Colonic mucosa (tissue), 4 donors: ENCODE data around the gene VLDLR. TPM values are rescaled to one million over a fixed set of nuclear protein-coding genes. Genes with fewer than 3 reads are reported as not detected.
A peak's percentile ranks its signal among the peaks of the same experiment; 100 is the strongest.

Source experiments
- DNase-seq: peaks from one replicate; pipeline ENCODE4 v3.0.0-alpha.2; 2020
- H3K27ac ChIP-seq: fragments of 200-600 bp; one replicate; pipeline ENCODE4 v1.8.0; 2021
- H3K27me3 ChIP-seq: fragments of 200-600 bp; one replicate; pipeline ENCODE4 v1.8.0; 2021
- H3K36me3 ChIP-seq: fragments of 200-600 bp; one replicate; pipeline ENCODE4 v1.8.0; 2021
- H3K4me1 ChIP-seq: fragments of 200-600 bp; one replicate; pipeline ENCODE4 v1.8.0; 2021; ENCODE audit warnings: mild to moderate bottlenecking
- H3K4me3 ChIP-seq: fragments of 200-600 bp; one replicate; pipeline ENCODE4 v1.8.0; 2021
- H3K9ac ChIP-seq, 2 donors: one replicate each; pipeline ENCODE4 v1.7.0; 2013; ENCODE audit warnings: control low read depth in 2 of 2, low read depth in 2 of 2, low read length in 2 of 2
- H3K9me3 ChIP-seq: fragments of 200-600 bp; one replicate; pipeline ENCODE4 v1.8.0; 2021
- CTCF ChIP-seq: fragments of 200-600 bp; IDR thresholded peaks from one replicate; pipeline ENCODE4 v1.8.0; 2022; ENCODE audit warnings: antibody characterized with exemption, mild to moderate bottlenecking
- intact Hi-C: fragments of 100-400 bp; cut with DNase I; formaldehyde crosslinking; loops from one replicate; pipeline ENCODE4 v1.14.1; 2022
- total RNA-seq, 2 donors: library from RNA; stranded (reverse); fragmentation: NEBNext Ultra II Directional in 1 of 2; extraction: Animal tissue kit (Norgen Biotek cat#: 25700) in 1 of 2; gene quantifications; one replicate each; pipeline ENCODE4 v1.2.1, GENCODE V29; 2021
- donor health status: healthy.
- donor health status: DM: no; HTN: no; CAD: no.
- donor health status: DM: no; HTN: no; CAD: no.

Gene VLDLR
- total RNA-seq, 2 donors from 2014 or later = 7.9 to 21.5 TPM

GRCh38 chr9:2618289-2618688, 3.3 kb upstream of the VLDLR start:
- DNase-seq = no peak
- intact Hi-C loops = no loop called here
- no peaks in the 10 kb centered on the region for H3K4me1 ChIP-seq
- H3K27ac ChIP-seq = no peak overlapping the region
- H3K27me3 ChIP-seq = no peaks in the 10 kb centered on the region
- H3K9ac ChIP-seq = no peak overlapping the region
- no peak overlapping the region for H3K4me3 ChIP-seq
- H3K36me3 ChIP-seq = no peaks in the 10 kb centered on the region
- H3K9me3 ChIP-seq = no peaks in the 10 kb centered on the region
- no peak for TF ChIP-seq CTCF

- no peak for TF ChIP-seq CTCF
- Histone ChIP-seq H3K9ac (peak overlapping the region in 1 of 2 donors; percentile 8), H3K36me3 (no peaks in the 10 kb centered on the region), H3K27ac (no peak overlapping the region), H3K4me3 (peak overlapping the region; percentile 74), H3K27me3 (peaks cover 4% of the 10 kb centered on the region), H3K9me3 (no peaks in the 10 kb centered on the region), H3K4me1 (no peaks in the 10 kb centered on the region)
- intact Hi-C loops = no loop called here
- peak; percentile 75 for DNase-seq
These were observed 467 bp upstream of the VLDLR start for GRCh38 chr9:2620919-2621721.

- H3K4me1 ChIP-seq = no peaks in the 10 kb centered on the region
- H3K9ac ChIP-seq = peak overlapping the region in 1 of 2 donors; percentile 74
- no peaks in the 10 kb centered on the region for H3K36me3 ChIP-seq
- intact Hi-C loops = no loop called here
- peaks cover 4% of the 10 kb centered on the region for H3K27me3 ChIP-seq
- no peak overlapping the region for H3K27ac ChIP-seq
- H3K9me3 ChIP-seq = no peaks in the 10 kb centered on the region
- DNase-seq = peak; percentile 39
- no peak for TF ChIP-seq CTCF
- peak overlapping the region; percentile 74 for H3K4me3 ChIP-seq
These were observed 1.1 kb downstream of the VLDLR start for GRCh38 chr9:2622461-2623287.

- no peak overlapping the region for H3K9ac ChIP-seq
- peak; percentile 23 for DNase-seq
- peak overlapping the region; percentile 74 for H3K4me3 ChIP-seq
- H3K27ac ChIP-seq = no peak overlapping the region
- no peaks in the 10 kb centered on the region for H3K9me3 ChIP-seq
- no peak for TF ChIP-seq CTCF
- intact Hi-C loops = no loop called here
- H3K36me3 ChIP-seq = no peaks in the 10 kb centered on the region
- H3K27me3 ChIP-seq = peaks cover 4% of the 10 kb centered on the region
- no peaks in the 10 kb centered on the region for H3K4me1 ChIP-seq
These were observed 1.9 kb downstream of the VLDLR start for GRCh38 chr9:2623288-2624050.

GRCh38 chr9:2624051-2624682, 2.6 kb downstream of the VLDLR start:
- Histone ChIP-seq H3K4me3 (no peak overlapping the region), H3K36me3 (no peaks in the 10 kb centered on the region), H3K27ac (no peak overlapping the region), H3K9ac (no peak overlapping the region), H3K9me3 (no peaks in the 10 kb centered on the region), H3K4me1 (no peaks in the 10 kb centered on the region), H3K27me3 (peaks cover 4% of the 10 kb centered on the region)
- TF ChIP-seq CTCF = no peak
- DNase-seq = no peak
- intact Hi-C loops = no loop called here
